BJ (cell line): ENCODE measurements around the gene SLC25A38. TPM values are rescaled to one million over a fixed set of nuclear protein-coding genes. Genes with fewer than 3 reads are reported as not detected.

Source experiments
- CTCF ChIA-PET: fragments of 350-600 bp; formaldehyde crosslinking; extraction: SDS; loops from one replicate; lab custom pipeline; 2021; ENCODE audit warnings: antibody characterized with exemption, inconsistent platforms; lab: Yijun Ruan, JAX
- POLR2A ChIA-PET: fragments of 300-600 bp; sonication (Branson Sonifier 250); formaldehyde crosslinking; extraction: SDS; loops from one replicate; lab custom pipeline; 2021; ENCODE audit warnings: antibody characterized with exemption; lab: Charles Lee
- DNase-seq: peaks from one replicate; pipeline ENCODE4 v3.0.0-alpha.2; 2011; ENCODE audit warnings: low read depth
- H3K27me3 ChIP-seq: 2 replicates; pipeline ENCODE4 v1.6.0; 2011; ENCODE audit warnings: low read length; ENCODE audit not compliant: control insufficient read depth, insufficient read depth
- H3K36me3 ChIP-seq: 2 replicates; pipeline ENCODE4 v1.5.1; 2011; ENCODE audit warnings: low read length; ENCODE audit not compliant: control insufficient read depth, insufficient read depth
- H3K4me3 ChIP-seq: 2 replicates; pipeline ENCODE4 v1.5.1; 2011; ENCODE audit warnings: low read depth, mild to moderate bottlenecking, control low read depth, low read length
- polyA plus RNA-seq: library from polyadenylated mRNA; depleted of rRNA; stranded (reverse); fragments of >200 nt; gene quantifications from 2 replicates; pipeline ENCODE4 v1.2.3, GENCODE V29; 2011
- TF ChIP-seq, protein P1 (sequence below): IDR thresholded peaks from 2 replicates; pipeline ENCODE4 v1.5.1; 2011; ENCODE audit warnings: low read depth, mild to moderate bottlenecking, control low read depth, inconsistent platforms, low read length, moderate library complexity; ENCODE audit not compliant: insufficient read depth

SLC25A38 gene
- polyA plus RNA-seq, 1 experiment, result 49.8 TPM

DNA sequence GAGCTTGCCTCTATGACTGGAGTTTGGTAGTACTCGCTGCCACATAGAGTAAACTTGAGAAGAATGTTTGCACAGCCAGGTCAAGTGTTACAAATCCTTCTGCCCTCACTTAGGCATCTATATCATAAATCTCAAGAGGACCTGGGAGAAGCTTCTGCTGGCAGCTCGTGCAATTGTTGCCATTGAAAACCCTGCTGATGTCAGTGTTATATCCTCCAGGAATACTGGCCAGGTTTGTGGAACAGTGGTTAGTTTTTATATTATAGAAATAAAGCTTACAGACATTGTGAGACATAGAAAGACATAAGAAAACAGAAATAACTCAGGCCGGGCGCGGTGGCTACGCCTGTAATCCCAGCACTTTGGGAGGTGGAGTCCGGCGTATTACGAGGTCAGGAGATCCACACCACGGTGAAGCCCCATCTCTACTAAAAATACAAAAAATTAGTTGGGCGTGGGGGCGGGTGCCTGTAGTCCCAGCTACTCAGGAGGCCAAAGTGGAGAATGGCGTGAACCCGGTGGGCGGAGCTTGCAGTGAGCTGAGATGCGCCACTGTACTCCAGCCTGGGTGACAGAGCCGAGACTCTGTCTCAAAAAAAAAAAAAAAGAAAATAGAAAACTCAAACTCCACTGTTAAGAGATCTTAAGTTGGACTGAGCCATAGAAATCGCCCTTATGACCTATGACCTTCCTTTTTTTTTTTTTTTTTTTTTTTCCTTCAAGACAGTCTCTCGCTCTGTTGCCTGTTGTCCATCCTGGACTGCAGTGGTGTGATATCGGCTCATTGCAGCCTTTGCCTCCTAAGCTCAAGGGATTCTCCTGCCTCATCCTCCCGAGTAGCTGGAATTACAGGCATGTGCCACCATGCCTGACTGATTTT is 25.6 kb downstream of the SLC25A38 start:
- Histone ChIP-seq H3K4me3 (no peak overlapping the region), H3K36me3 (peaks cover 20% of the 10 kb centered on the region), H3K27me3 (no peaks in the 10 kb centered on the region)
- TF ChIP-seq, protein P1, sequence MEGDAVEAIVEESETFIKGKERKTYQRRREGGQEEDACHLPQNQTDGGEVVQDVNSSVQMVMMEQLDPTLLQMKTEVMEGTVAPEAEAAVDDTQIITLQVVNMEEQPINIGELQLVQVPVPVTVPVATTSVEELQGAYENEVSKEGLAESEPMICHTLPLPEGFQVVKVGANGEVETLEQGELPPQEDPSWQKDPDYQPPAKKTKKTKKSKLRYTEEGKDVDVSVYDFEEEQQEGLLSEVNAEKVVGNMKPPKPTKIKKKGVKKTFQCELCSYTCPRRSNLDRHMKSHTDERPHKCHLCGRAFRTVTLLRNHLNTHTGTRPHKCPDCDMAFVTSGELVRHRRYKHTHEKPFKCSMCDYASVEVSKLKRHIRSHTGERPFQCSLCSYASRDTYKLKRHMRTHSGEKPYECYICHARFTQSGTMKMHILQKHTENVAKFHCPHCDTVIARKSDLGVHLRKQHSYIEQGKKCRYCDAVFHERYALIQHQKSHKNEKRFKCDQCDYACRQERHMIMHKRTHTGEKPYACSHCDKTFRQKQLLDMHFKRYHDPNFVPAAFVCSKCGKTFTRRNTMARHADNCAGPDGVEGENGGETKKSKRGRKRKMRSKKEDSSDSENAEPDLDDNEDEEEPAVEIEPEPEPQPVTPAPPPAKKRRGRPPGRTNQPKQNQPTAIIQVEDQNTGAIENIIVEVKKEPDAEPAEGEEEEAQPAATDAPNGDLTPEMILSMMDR, result no peak
- ChIA-PET POLR2A (interaction anchor here (0.6 to 0.8 kb wide), 2 partner anchors 21 to 231 kb away, joined by 3 read pairs; no protein-coding TSS in a partner anchor), CTCF (interaction anchor here (2.5 to 2.8 kb wide), 2 partner anchors 8 to 38 kb away, joined by 8 to 12 read pairs; no protein-coding TSS in a partner anchor)
- DNase-seq, result no peak

DNA sequence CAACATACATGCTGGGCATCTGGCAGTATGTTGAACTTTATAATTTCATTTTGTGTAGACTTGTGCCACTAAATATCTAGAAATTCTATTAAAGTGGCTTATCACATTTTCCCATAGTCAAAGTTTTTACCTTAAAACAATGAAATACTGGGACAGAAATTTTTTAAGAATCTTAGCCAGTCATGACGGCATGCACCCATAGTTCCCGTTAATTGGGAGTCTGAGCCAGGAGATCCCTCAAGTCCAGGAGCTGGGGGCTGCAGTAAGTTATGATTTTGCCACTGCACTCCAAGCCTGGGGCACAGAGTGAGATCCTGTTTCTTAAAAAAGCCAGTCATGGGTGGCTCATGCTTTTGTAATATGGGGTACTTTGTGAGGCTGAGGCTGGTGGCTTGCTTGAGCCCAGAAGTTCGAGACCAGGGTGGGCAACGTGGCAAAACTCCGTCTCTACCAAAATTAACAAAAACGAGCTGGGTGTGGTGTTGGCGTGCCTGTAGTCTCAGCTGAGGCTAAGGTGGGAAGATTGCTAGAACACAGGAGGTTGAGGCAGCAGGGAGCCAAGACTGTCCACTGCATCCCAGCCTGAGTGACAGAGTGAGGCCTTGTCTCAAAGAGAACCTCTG is 26.5 kb downstream of the SLC25A38 start:
- POLR2A ChIA-PET, result interaction anchor here (0.6 to 0.7 kb wide), 2 partner anchors 21 to 32 kb away, joined by 3 to 4 read pairs; no protein-coding TSS in a partner anchor
- TF ChIP-seq, protein P1, result no peak
- CTCF ChIA-PET, result interaction anchor here (0.6 to 2.5 kb wide), 2 partner anchors 37 to 123 kb away, joined by 3 to 8 read pairs; no protein-coding TSS in a partner anchor
- Histone ChIP-seq H3K36me3 (peaks cover 23% of the 10 kb centered on the region), H3K4me3 (no peak overlapping the region), H3K27me3 (no peaks in the 10 kb centered on the region)
- no peak for DNase-seq

DNA sequence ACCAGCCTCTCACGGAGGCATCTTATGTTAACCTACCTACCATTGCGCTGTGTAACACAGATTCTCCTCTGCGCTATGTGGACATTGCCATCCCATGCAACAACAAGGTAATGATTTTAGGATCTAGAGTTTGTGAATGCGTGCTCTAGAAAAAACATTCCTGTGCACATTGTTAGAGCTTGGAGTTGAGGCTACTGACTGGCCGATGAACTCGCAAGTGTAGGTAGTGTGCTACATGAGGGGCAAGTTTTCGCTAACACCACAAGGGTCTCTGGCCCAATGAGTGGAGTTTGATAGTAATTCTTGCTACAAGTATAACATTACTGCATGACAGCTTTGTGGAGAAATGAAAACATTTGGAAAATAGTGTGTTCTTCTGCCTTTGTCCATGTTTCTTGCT is 27.7 kb downstream of the SLC25A38 start:
- H3K4me3 ChIP-seq, result no peak overlapping the region
- TF ChIP-seq, protein P1, result no peak
- no peak for DNase-seq
- POLR2A ChIA-PET, result no interaction called here
- CTCF ChIA-PET, result no interaction called here
- peaks cover 23% of the 10 kb centered on the region for H3K36me3 ChIP-seq
- no peaks in the 10 kb centered on the region for H3K27me3 ChIP-seq

DNA sequence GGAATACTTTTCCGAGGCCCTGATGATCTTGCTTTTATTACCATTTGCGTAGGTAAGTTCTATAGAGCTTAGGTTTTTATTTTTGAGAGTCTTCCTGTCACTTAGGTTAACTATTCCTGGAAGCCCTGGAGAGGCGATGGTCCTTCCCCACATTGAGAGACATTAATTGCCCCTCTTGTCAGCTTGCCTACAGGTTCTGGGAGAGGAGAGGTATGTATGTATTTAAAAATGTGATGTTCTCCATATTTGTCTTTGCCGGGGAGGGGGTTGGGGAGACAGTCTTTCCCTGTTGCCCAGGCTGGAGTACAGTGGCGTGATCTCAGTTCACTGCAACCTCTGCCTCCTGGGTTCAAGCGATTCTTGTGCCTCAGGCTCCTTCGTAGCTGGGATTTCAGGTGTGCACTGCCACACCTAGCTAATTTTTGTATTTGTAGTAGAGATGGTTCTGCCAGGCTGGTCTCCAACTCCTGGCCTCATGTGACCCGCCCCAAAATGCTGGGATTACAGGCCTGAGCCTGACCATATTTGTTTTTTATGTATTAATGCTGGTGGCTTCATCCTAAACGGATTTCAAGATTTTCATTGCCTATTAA is 29.6 kb downstream of the SLC25A38 start:
- H3K36me3 ChIP-seq, result peaks cover 23% of the 10 kb centered on the region
- DNase-seq, result no peak
- CTCF ChIA-PET, result interaction anchor here (3.7 kb wide), 1 partner anchor 86 kb away, joined by 17 read pairs; no protein-coding TSS in a partner anchor

More for the DNA sequence above, 29.6 kb downstream of the SLC25A38 start:
- POLR2A ChIA-PET, result no interaction called here
- TF ChIP-seq, protein P1, result no peak
- Histone ChIP-seq H3K27me3 (no peaks in the 10 kb centered on the region), H3K4me3 (no peak overlapping the region)
